KMS-11 (cell line): Measurements from ENCODE around the gene GFPT1.
"Not testable (repeated sequence)": the region's sequence is repeated elsewhere in the genome, so short reads cannot be mapped to it uniquely, and the experiment has no call there.

Experiments used
- H2AFZ ChIP-seq: fragments of 200-600 bp; sonication (generic); 2 replicates; pipeline ENCODE4 v1.6.1; 2016; ENCODE audit warnings: antibody characterized with exemption, mixed run types, low read depth
- H3K27ac ChIP-seq: fragments of 200-600 bp; sonication (generic); 2 replicates; pipeline ENCODE4 v1.6.1; 2016; ENCODE audit warnings: mild to moderate bottlenecking, mixed run types
- H3K27me3 ChIP-seq: fragments of 200-600 bp; sonication (generic); 2 replicates; pipeline ENCODE4 v1.6.1; 2017; ENCODE audit warnings: mild to moderate bottlenecking, low read depth, mixed run types, moderate library complexity; ENCODE audit not compliant: insufficient read depth
- H3K36me3 ChIP-seq: fragments of 200-600 bp; sonication (generic); 2 replicates; pipeline ENCODE4 v1.6.1; 2017; ENCODE audit warnings: mild to moderate bottlenecking, mixed run types; ENCODE audit not compliant: insufficient read depth
- H3K4me1 ChIP-seq: fragments of 200-600 bp; sonication (generic); 2 replicates; pipeline ENCODE4 v1.6.1; 2016; ENCODE audit warnings: mild to moderate bottlenecking, low read depth, mixed run types; ENCODE audit not compliant: poor library complexity, severe bottlenecking
- H3K4me2 ChIP-seq: fragments of 200-600 bp; sonication (generic); 2 replicates; pipeline ENCODE4 v1.7.0; 2016; ENCODE audit warnings: mild to moderate bottlenecking, mixed run types
- H3K4me3 ChIP-seq: fragments of 200-600 bp; sonication (generic); IDR thresholded peaks from 2 replicates; pipeline ENCODE4 v1.6.1; 2017; ENCODE audit warnings: low read depth, low read length, mixed read lengths; ENCODE audit not compliant: insufficient read depth
- H3K79me2 ChIP-seq: fragments of 200-600 bp; sonication (generic); 2 replicates; pipeline ENCODE4 v1.6.1; 2016; ENCODE audit warnings: low read depth, mixed run types; ENCODE audit not compliant: insufficient read depth
- H3K9ac ChIP-seq: fragments of 200-600 bp; sonication (generic); 2 replicates; pipeline ENCODE4 v1.6.1; 2016; ENCODE audit warnings: mild to moderate bottlenecking, mixed run types
- H4K20me1 ChIP-seq: fragments of 200-600 bp; sonication (generic); 2 replicates; pipeline ENCODE4 v1.6.1; 2016; ENCODE audit warnings: mild to moderate bottlenecking, mixed run types; ENCODE audit not compliant: insufficient read depth
- CTCF ChIP-seq: fragments of 200-600 bp; sonication (generic); conservative IDR thresholded peaks from 2 replicates; pipeline ENCODE4 v1.6.1; 2017; ENCODE audit warnings: low read depth, mild to moderate bottlenecking, antibody characterized with exemption, low read length, moderate library complexity, mixed read lengths

The GFPT1 gene

GRCh38 chr2:69356471-69356870 lies 30.6 kb downstream of the GFPT1 start:
- no peak overlapping the region for H3K27ac ChIP-seq
- no peak for TF ChIP-seq CTCF
- H2AFZ ChIP-seq, result no peak overlapping the region
- H3K27me3 ChIP-seq, result no peaks in the 10 kb centered on the region
- H3K9ac ChIP-seq, result no peak overlapping the region
- H3K4me2 ChIP-seq, result no peak overlapping the region
- H4K20me1 ChIP-seq, result no peaks in the 10 kb centered on the region
- H3K79me2 ChIP-seq, result no peaks in the 10 kb centered on the region
- no peak overlapping the region for H3K4me3 ChIP-seq
- peaks cover 4% of the 10 kb centered on the region for H3K4me1 ChIP-seq
- peaks cover 8% of the 10 kb centered on the region; the same call in 1 of the 2 replicates for H3K36me3 ChIP-seq

GRCh38 chr2:69354976-69355375 lies 32.1 kb downstream of the GFPT1 start:
- H3K36me3 ChIP-seq, result not testable (repeated sequence)

GRCh38 chr2:69353360-69353759 lies 33.7 kb downstream of the GFPT1 start:
- Histone ChIP-seq H3K4me1 (peaks cover 4% of the 10 kb centered on the region), H3K36me3 (peaks cover 13% of the 10 kb centered on the region; the same call in 1 of the 2 replicates), H3K4me2 (no peak overlapping the region), H3K9ac (no peak overlapping the region), H3K27ac (no peak overlapping the region), H3K79me2 (no peaks in the 10 kb centered on the region), H3K27me3 (no peaks in the 10 kb centered on the region), H2AFZ (no peak overlapping the region), H4K20me1 (no peaks in the 10 kb centered on the region), H3K4me3 (no peak overlapping the region)
- TF ChIP-seq CTCF, result no peak

More at GRCh38 chr2:69354976-69355375, 32.1 kb downstream of the GFPT1 start:
- H3K4me1 ChIP-seq, H3K4me3 ChIP-seq, H2AFZ ChIP-seq, H3K79me2 ChIP-seq, H4K20me1 ChIP-seq, H3K27me3 ChIP-seq, H3K9ac ChIP-seq, H3K4me2 ChIP-seq, H3K27ac ChIP-seq: not testable (repeated sequence)

- Histone ChIP-seq H3K27ac (no peak overlapping the region), H3K4me1 (peaks cover 27% of the 10 kb centered on the region), H3K36me3 (peaks cover 26% of the 10 kb centered on the region; the same call in 1 of the 2 replicates), H3K79me2 (no peaks in the 10 kb centered on the region), H3K4me3 (no peak overlapping the region), H3K9ac (no peak overlapping the region), H4K20me1 (no peaks in the 10 kb centered on the region), H3K4me2 (no peak overlapping the region), H2AFZ (no peak overlapping the region), H3K27me3 (no peaks in the 10 kb centered on the region)
- no peak for TF ChIP-seq CTCF
Measured at GRCh38 chr2:69348781-69349180, 38.2 kb downstream of the GFPT1 start.

- no peak for TF ChIP-seq CTCF
- H3K27ac ChIP-seq, result no peak overlapping the region
- no peak overlapping the region for H3K9ac ChIP-seq
- H2AFZ ChIP-seq, result no peak overlapping the region
- 0 out of 2 replicates have a peak overlapping the region, but pooled peaks have one; percentile 18 for H3K4me2 ChIP-seq
- H3K4me1 ChIP-seq, result peaks cover 23% of the 10 kb centered on the region
- no peaks in the 10 kb centered on the region for H4K20me1 ChIP-seq
- no peak overlapping the region for H3K4me3 ChIP-seq
- H3K79me2 ChIP-seq, result no peaks in the 10 kb centered on the region
- H3K36me3 ChIP-seq, result peaks cover 37% of the 10 kb centered on the region; the same call in 1 of the 2 replicates
- no peaks in the 10 kb centered on the region for H3K27me3 ChIP-seq
Measured at GRCh38 chr2:69345434-69345833, 41.6 kb downstream of the GFPT1 start.
